Karpas-422 (cell line): ENCODE results near the gene NCBP2. TPM values are rescaled to one million over a fixed set of nuclear protein-coding genes. Genes with fewer than 3 reads are reported as not detected.

Source experiments
- DNase-seq: peaks from one replicate; pipeline ENCODE4 v3.0.0-alpha.2; 2015
- H2AFZ ChIP-seq: fragments of 200-600 bp; sonication (generic); 2 replicates; pipeline ENCODE4 v1.6.1; 2014; ENCODE audit warnings: antibody characterized with exemption, low read length, mixed read lengths
- H3K27ac ChIP-seq: fragments of 200-600 bp; sonication (generic); 2 replicates; pipeline ENCODE4 v1.5.1; 2014; ENCODE audit warnings: mild to moderate bottlenecking, low read length, moderate library complexity
- H3K27me3 ChIP-seq: fragments of 200-600 bp; sonication (generic); 2 replicates; pipeline ENCODE4 v1.6.1; 2014; ENCODE audit warnings: low read length, mixed read lengths
- H3K36me3 ChIP-seq: fragments of 200-600 bp; sonication (generic); 2 replicates; pipeline ENCODE4 v1.6.1; 2014; ENCODE audit warnings: low read length, mixed read lengths; ENCODE audit not compliant: insufficient read depth
- H3K4me1 ChIP-seq: fragments of 200-600 bp; sonication (generic); 2 replicates; pipeline ENCODE4 v1.6.1; 2014; ENCODE audit warnings: mild to moderate bottlenecking, low read length, mixed read lengths
- H3K4me2 ChIP-seq: fragments of 200-600 bp; sonication (generic); 2 replicates; pipeline ENCODE4 v1.6.1; 2014; ENCODE audit warnings: low read length, low read depth, mild to moderate bottlenecking; ENCODE audit not compliant: poor library complexity, severe bottlenecking
- H3K4me3 ChIP-seq: fragments of 200-600 bp; sonication (generic); 2 replicates; pipeline ENCODE4 v1.5.1; 2014; ENCODE audit warnings: mild to moderate bottlenecking, antibody characterized with exemption, low read length, mixed read lengths
- H3K79me2 ChIP-seq: fragments of 200-600 bp; sonication (generic); 2 replicates; pipeline ENCODE4 v1.6.1; 2014; ENCODE audit warnings: mild to moderate bottlenecking, low read length, mixed read lengths
- H3K9ac ChIP-seq: fragments of 200-600 bp; sonication (generic); 2 replicates; pipeline ENCODE4 v1.6.0; 2014; ENCODE audit warnings: low read length
- H3K9me2 ChIP-seq: fragments of 200-600 bp; sonication (generic), shearing (Covaris generic); replicated peaks from 2 replicates; pipeline ENCODE4 v1.6.0; 2014; ENCODE audit warnings: mild to moderate bottlenecking, low read length, moderate library complexity; ENCODE audit not compliant: insufficient read depth
- H3K9me3 ChIP-seq: fragments of 300-700, 200-600 bp; sonication (generic); 2 replicates; pipeline ENCODE4 v1.6.1; 2014; ENCODE audit warnings: low read length, mixed read lengths
- H4K20me1 ChIP-seq: fragments of 200-600 bp; sonication (generic); 2 replicates; pipeline ENCODE4 v1.6.1; 2014; ENCODE audit warnings: mild to moderate bottlenecking, antibody characterized with exemption, low read length, low read depth; ENCODE audit not compliant: insufficient read depth
- total RNA-seq: library from RNA; depleted of rRNA; stranded (reverse); fragments of >200 nt; shearing (Covaris generic); gene quantifications from 2 replicates; pipeline ENCODE4 v1.2.3, GENCODE V29; 2014; ENCODE audit warnings: low replicate concordance; rRNA removed

The NCBP2 gene
- total RNA-seq, result 73.0 and 81.8 TPM in 2 replicates

GRCh38 chr3:196942226-196942914 is at the start of gene NCBP2:
TSS of gene NCBP2 (minus strand) at chr3:196942528. CDS start at chr3:196942503, 25 bp downstream.
- Histone ChIP-seq H3K9me3 (no peaks in the 10 kb centered on the region), H3K9ac (peak within 1 kb of the TSS; percentile 91), H3K4me1 (peaks cover 33% of the 10 kb centered on the region), H3K4me2 (peak within 1 kb of the TSS; percentile 96), H3K4me3 (peak within 1 kb of the TSS; percentile 94), H3K27ac (peak within 1 kb of the TSS; percentile 87), H3K27me3 (no peaks in the 10 kb centered on the region), H3K36me3 (peaks cover 20% of the 10 kb centered on the region), H3K9me2 (no peaks in the 10 kb centered on the region), H2AFZ (peak within 1 kb of the TSS; percentile 57; the same call in 1 of the 2 replicates), H4K20me1 (peaks cover 17% of the 10 kb centered on the region), H3K79me2 (peaks cover 61% of the 10 kb centered on the region)
- peak; percentile 100 for DNase-seq

DNA sequence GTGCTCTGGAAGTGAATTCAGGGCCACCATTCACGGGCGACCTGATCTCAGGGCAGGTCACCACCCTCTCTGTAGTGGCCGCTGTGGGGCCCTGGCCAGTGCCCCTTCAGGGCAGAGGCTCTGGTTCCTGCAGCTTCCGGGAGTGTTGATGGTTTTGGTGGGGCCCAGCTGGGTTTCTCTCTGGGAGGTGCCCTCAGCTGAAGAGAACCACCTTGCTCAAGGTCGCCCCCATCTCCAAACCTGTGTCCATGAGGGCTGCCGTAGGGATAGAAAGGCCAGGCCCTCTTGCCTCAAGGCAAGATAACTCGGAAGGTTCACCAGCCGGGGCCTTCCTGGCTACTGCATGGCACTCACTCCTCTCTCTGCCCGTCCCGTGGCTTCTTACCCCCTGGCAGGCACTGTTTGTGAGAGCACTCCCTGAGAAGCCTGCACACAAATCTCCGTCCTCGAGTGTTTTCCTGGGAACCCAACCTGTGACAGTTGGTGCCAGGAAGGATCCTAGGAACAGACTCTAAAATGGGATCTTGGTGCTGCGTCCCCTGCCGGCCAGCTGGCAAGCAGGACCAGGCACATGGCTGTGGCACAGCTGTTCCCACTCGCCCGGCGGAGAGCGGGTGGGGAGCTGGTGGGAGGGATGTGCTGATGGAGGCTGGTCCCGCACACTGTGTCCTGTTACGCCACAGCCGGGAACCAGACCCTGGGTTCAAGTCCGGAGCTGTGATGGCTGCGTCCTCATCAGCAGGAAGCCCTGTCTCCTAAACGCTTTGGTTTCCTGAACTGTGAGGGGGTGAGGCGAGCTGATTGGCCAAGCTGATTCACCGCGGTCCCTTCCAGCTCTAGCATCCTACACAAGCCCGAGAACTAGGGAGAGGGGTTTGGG is 49.5 kb upstream of the NCBP2 start:
- no peaks in the 10 kb centered on the region for H3K79me2 ChIP-seq
- no peak overlapping the region for H3K9ac ChIP-seq
- H3K4me1 ChIP-seq, result no peaks in the 10 kb centered on the region
- H3K4me2 ChIP-seq, result no peak overlapping the region
- no peaks in the 10 kb centered on the region for H3K9me2 ChIP-seq
- H3K27ac ChIP-seq, result no peak overlapping the region
- H3K4me3 ChIP-seq, result no peak overlapping the region
- H3K27me3 ChIP-seq, result no peaks in the 10 kb centered on the region
- H3K9me3 ChIP-seq, result no peaks in the 10 kb centered on the region
- no peak overlapping the region for H2AFZ ChIP-seq
- no peaks in the 10 kb centered on the region for H3K36me3 ChIP-seq
- no peaks in the 10 kb centered on the region for H4K20me1 ChIP-seq
- no peak for DNase-seq

DNA sequence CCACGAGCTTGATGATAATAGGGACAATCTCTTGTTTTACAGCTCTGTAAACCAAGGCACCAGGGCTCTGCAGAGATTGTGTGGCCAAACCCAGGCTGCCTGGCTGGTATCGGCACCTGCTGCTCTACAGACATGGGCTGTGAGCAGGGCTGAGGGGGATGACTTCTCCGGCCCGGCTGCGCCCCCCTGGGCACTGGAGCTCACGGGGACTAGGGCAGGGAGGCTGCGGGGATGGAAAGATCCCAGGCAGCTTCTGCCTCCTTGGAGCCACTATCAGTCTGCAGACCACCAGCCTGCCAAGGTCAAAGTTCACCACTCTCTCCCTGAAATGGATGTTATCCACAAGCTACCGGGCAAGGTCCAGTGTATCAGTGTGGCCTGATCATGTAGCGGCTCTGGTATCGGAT is 48.3 kb upstream of the NCBP2 start:
- H3K9me3 ChIP-seq, result no peaks in the 10 kb centered on the region
- H3K9ac ChIP-seq, result no peak overlapping the region
- H3K4me2 ChIP-seq, result no peak overlapping the region
- DNase-seq, result no peak
- H3K27me3 ChIP-seq, result no peaks in the 10 kb centered on the region
- no peaks in the 10 kb centered on the region for H4K20me1 ChIP-seq
- H3K36me3 ChIP-seq, result no peaks in the 10 kb centered on the region
- H3K4me3 ChIP-seq, result no peak overlapping the region
- H3K27ac ChIP-seq, result no peak overlapping the region
- no peaks in the 10 kb centered on the region for H3K9me2 ChIP-seq
- no peaks in the 10 kb centered on the region for H3K79me2 ChIP-seq
- no peak overlapping the region for H2AFZ ChIP-seq
- peaks cover 5% of the 10 kb centered on the region; the same call in 1 of the 2 replicates for H3K4me1 ChIP-seq

GRCh38 chr3:196989721-196990262 is 47.5 kb upstream of the NCBP2 start:
- no peaks in the 10 kb centered on the region for H3K27me3 ChIP-seq
- H2AFZ ChIP-seq, result no peak overlapping the region
- H4K20me1 ChIP-seq, result no peaks in the 10 kb centered on the region
- H3K9ac ChIP-seq, result no peak overlapping the region
- no peaks in the 10 kb centered on the region for H3K79me2 ChIP-seq
- no peaks in the 10 kb centered on the region for H3K36me3 ChIP-seq
- H3K4me1 ChIP-seq, result peaks cover 6% of the 10 kb centered on the region; the same call in 1 of the 2 replicates
- no peaks in the 10 kb centered on the region for H3K9me3 ChIP-seq
- no peak for DNase-seq
- no peak overlapping the region for H3K4me2 ChIP-seq
- no peak overlapping the region for H3K27ac ChIP-seq
- H3K4me3 ChIP-seq, result no peak overlapping the region
- no peaks in the 10 kb centered on the region for H3K9me2 ChIP-seq

- no peak overlapping the region for H3K4me2 ChIP-seq
- H3K4me1 ChIP-seq, result peaks cover 6% of the 10 kb centered on the region; the same call in 1 of the 2 replicates
- H3K36me3 ChIP-seq, result no peaks in the 10 kb centered on the region
- no peak overlapping the region for H3K27ac ChIP-seq
- peaks cover 2% of the 10 kb centered on the region; the same call in 1 of the 2 replicates for H3K9me3 ChIP-seq
- H3K9me2 ChIP-seq, result no peaks in the 10 kb centered on the region
- no peaks in the 10 kb centered on the region for H4K20me1 ChIP-seq
- peak; percentile 82 for DNase-seq
- H3K4me3 ChIP-seq, result no peak overlapping the region
- no peaks in the 10 kb centered on the region for H3K27me3 ChIP-seq
- no peak overlapping the region for H3K9ac ChIP-seq
- no peaks in the 10 kb centered on the region for H3K79me2 ChIP-seq
- H2AFZ ChIP-seq, result no peak overlapping the region
These were observed 46.1 kb upstream of the NCBP2 start for GRCh38 chr3:196988241-196989029.

- H4K20me1 ChIP-seq, result no peaks in the 10 kb centered on the region
- H3K9me2 ChIP-seq, result no peaks in the 10 kb centered on the region
- H3K27ac ChIP-seq, result no peak overlapping the region
- H3K4me2 ChIP-seq, result no peak overlapping the region
- peaks cover 6% of the 10 kb centered on the region; the same call in 1 of the 2 replicates for H3K4me1 ChIP-seq
- H3K9ac ChIP-seq, result no peak overlapping the region
- no peaks in the 10 kb centered on the region for H3K36me3 ChIP-seq
- no peaks in the 10 kb centered on the region for H3K27me3 ChIP-seq
- no peaks in the 10 kb centered on the region for H3K79me2 ChIP-seq
- no peak overlapping the region for H3K4me3 ChIP-seq
- no peak overlapping the region for H2AFZ ChIP-seq
- DNase-seq, result no peak
- H3K9me3 ChIP-seq, result peaks cover 6% of the 10 kb centered on the region; the same call in 1 of the 2 replicates
These were observed 44.7 kb upstream of the NCBP2 start for GRCh38 chr3:196987022-196987421.

DNA sequence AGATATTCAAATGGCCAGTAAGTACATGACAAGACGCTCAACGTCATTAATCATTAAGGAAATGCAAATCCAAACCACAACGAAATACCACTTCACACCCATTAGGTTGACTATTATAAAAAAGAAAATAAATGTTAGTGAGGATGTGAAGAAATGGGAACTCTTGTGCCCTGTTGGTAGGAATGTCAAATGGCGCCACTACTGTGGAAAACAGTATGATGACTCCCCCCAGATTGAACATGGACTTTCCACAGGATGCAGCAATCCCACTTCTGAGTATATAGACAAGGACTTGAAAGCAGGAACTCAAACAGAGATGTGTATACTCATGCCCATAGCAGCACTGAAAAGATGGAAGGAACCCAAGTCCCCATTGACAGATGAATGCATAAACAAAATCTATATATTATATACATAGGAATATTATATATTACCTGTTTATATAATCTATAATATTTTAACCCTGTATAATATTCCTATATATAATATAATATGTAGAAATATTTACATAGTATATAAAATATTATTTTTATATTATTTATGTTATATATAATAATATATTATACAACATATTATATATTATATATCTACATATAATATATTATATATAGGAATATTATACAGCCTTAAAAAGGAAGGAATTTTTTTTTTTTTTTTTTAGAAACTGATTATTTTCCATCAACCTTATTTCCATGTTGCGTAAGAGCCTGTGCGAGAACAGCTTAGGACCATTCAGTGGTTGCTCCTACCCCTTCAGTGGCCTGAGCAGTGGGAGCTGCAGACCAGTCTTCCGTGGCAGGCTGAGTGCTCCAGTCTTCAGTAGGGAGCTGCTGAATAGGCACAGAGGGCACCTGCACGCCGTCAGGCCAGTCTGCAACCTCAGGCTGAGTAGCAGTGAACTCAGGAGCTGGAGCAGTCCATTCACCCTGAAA is 43.9 kb upstream of the NCBP2 start:
- Histone ChIP-seq H3K4me3 (no peak overlapping the region), H3K9me2 (no peaks in the 10 kb centered on the region), H3K27me3 (0 out of 2 replicates have a peak, but pooled peaks cover 4% of the 10 kb centered on the region), H4K20me1 (no peaks in the 10 kb centered on the region), H3K9me3 (peaks cover 6% of the 10 kb centered on the region; the same call in 1 of the 2 replicates), H3K36me3 (no peaks in the 10 kb centered on the region), H3K4me1 (peaks cover 6% of the 10 kb centered on the region; the same call in 1 of the 2 replicates), H3K4me2 (no peak overlapping the region), H3K27ac (no peak overlapping the region), H3K79me2 (no peaks in the 10 kb centered on the region), H3K9ac (no peak overlapping the region), H2AFZ (no peak overlapping the region)
- DNase-seq, result no peak
